Measurements from ENCODE around the gene TRAP1.

GRCh38 chr16:3713587-3714242, 3.6 kb downstream of the TRAP1 start:
- TF ChIP-seq YY1 (IDR thresholded peaks at IDR 0.05; ENCODE audit: insufficient read depth, insufficient read length) = no peak
- no peak for TF ChIP-seq SUZ12 (IDR thresholded peaks at IDR 0.05; ENCODE audit: extremely low read depth, insufficient read depth, insufficient read length)
- no peak for TF ChIP-seq ZNF274 (IDR thresholded peaks at IDR 0.05; ENCODE audit: low read depth, low read length)
